GM19468 (cell line): ENCODE data around the gene MACF1.
A peak's percentile ranks its signal among the peaks of the same experiment; 100 is the strongest.
"Not testable (repeated sequence)": the region's sequence is repeated elsewhere in the genome, so short reads cannot be mapped to it uniquely, and the experiment has no call there.

Source experiments
- ATAC-seq: cut with Tn5 transposase; IDR thresholded peaks from one replicate; pipeline ENCODE4 v1.9.1; 2021; ENCODE audit warnings: mild to moderate bottlenecking, moderate library complexity, moderate number of reproducible peaks; ENCODE audit not compliant: unreplicated experiment; ENCODE audit errors: extremely low read depth

MACF1 gene

GRCh38 chr1:39478126-39478915 lies 273.8 kb downstream of the MACF1 start:
- ATAC-seq, result no peak

GRCh38 chr1:39481289-39481688 lies 276.8 kb downstream of the MACF1 start:
- ATAC-seq, result no peak

GRCh38 chr1:39483276-39483675 lies 278.8 kb downstream of the MACF1 start:
- ATAC-seq, result no peak

- ATAC-seq, result no peak
Measured at GRCh38 chr1:39484564-39484963, 280.1 kb downstream of the MACF1 start.

GRCh38 chr1:39485046-39485803 lies 280.7 kb downstream of the MACF1 start:
- no peak for ATAC-seq

- no peak for ATAC-seq
Measured at GRCh38 chr1:39488012-39488545, 283.6 kb downstream of the MACF1 start.

- no peak for ATAC-seq
Measured at GRCh38 chr1:39488793-39489566, 284.5 kb downstream of the MACF1 start.

GRCh38 chr1:39489567-39490239 lies 285.2 kb downstream of the MACF1 start:
- no peak for ATAC-seq

GRCh38 chr1:39490596-39491145 lies 286.2 kb downstream of the MACF1 start:
- ATAC-seq, result no peak

- peak; percentile 58 for ATAC-seq
Measured at GRCh38 chr1:39491146-39491921, 286.8 kb downstream of the MACF1 start, which contains the start of gene BMP8A. TSS of gene BMP8A (plus strand) at chr1:39491636. CDS start at chr1:39491992, 356 bp downstream.

GRCh38 chr1:39492118-39493042 lies 287.9 kb downstream of the MACF1 start:
- ATAC-seq, result not testable (repeated sequence)

GRCh38 chr1:39493043-39493810 lies 288.7 kb downstream of the MACF1 start:
- ATAC-seq, result not testable (repeated sequence)

GRCh38 chr1:39494671-39495410 lies 290.3 kb downstream of the MACF1 start:
- ATAC-seq, result no peak

GRCh38 chr1:39496520-39496919 lies 292.0 kb downstream of the MACF1 start:
- ATAC-seq, result not testable (repeated sequence)

GRCh38 chr1:39497585-39497984 lies 293.1 kb downstream of the MACF1 start:
- ATAC-seq, result no peak

GRCh38 chr1:39498096-39498710 lies 293.7 kb downstream of the MACF1 start:
- ATAC-seq, result not testable (repeated sequence)
